Measurements from ENCODE around the gene NHLRC2. TPM values are rescaled to one million over a fixed set of nuclear protein-coding genes. Genes with fewer than 3 reads are reported as not detected.

Gene NHLRC2
- total RNA-seq, 1 experiment from 2014 or later, result 56.3 TPM

GRCh38 chr10:113899952-113900598, 45.6 kb downstream of the NHLRC2 start:
- Histone ChIP-seq H3K79me2 (ENCODE audit: insufficient read depth, low read length) (no peaks in the 10 kb centered on the region), H3K9ac (ENCODE audit: low read length) (no peak overlapping the region), H3K4me2 (ENCODE audit: low read length) (no peak overlapping the region), H3K27me3 (ENCODE audit: insufficient read depth, low read length) (no peaks in the 10 kb centered on the region), H3K9me3 (ENCODE audit: control insufficient read depth in 1 of 2, insufficient read depth in 1 of 2, low read depth in 1 of 2, low read length in 2 of 2) (no peaks in the 10 kb centered on the region), H3K9me2 (ENCODE audit: insufficient read depth) (no peaks in the 10 kb centered on the region), H3K27ac (ENCODE audit: low read depth, low read length) (no peak overlapping the region), H3K4me3 (replicated peaks in 1 of 2; ENCODE audit: low read depth in 1 of 2, low read length in 2 of 2) (no peak overlapping the region), H4K20me1 (ENCODE audit: insufficient read depth) (no peaks in the 10 kb centered on the region), H2AFZ (ENCODE audit: low read depth, low read length, poor library complexity, severe bottlenecking) (no peak overlapping the region), H3K36me3 (ENCODE audit: control insufficient read depth in 1 of 2, insufficient read depth in 2 of 2, low read length in 2 of 2) (peaks cover 15 to 16% of the 10 kb centered on the region in 2 experiments; a peak in 3 of 4 replicates), H3K4me1 (ENCODE audit: control insufficient read depth in 1 of 2, insufficient read depth in 2 of 2, low read length in 2 of 2) (0 out of 4 replicates have a peak, but pooled peaks cover 0 to under 1% of the 10 kb centered on the region in 2 experiments)
- intact Hi-C loops (cut with micrococcal nuclease), result no loop called here
- POLR2A ChIA-PET, result no interaction called here
- ATAC-seq (no peak), DNase-seq (ENCODE audit: low read depth, low spot score) (no peak)
- no TSS peak for BruUV-seq (replicated peaks)
- RAD21 ChIA-PET (ENCODE audit: low non-redundant PET in 1 of 2, low total read pairs in 2 of 2, uncharacterized antibody in 2 of 2, unreplicated experiment in 2 of 2), result no interaction called here
- CTCF ChIA-PET, result no interaction called here
- TF ChIP-seq ZNF274 (IDR thresholded peaks at IDR 0.05; ENCODE audit: low read depth, low read length), result no peak
- TF ChIP-seq ATF3 (IDR thresholded peaks at IDR 0.05), result no peak
- no peak for TF ChIP-seq ZFX (IDR thresholded peaks at IDR 0.05)
- TF ChIP-seq EZH2phosphoT487 (IDR thresholded peaks at IDR 0.05; ENCODE audit: borderline replicate concordance), result no peak

- H3K36me3 ChIP-seq (ENCODE audit: control insufficient read depth in 1 of 2, insufficient read depth in 2 of 2, low read length in 2 of 2), result peaks cover 26 to 35% of the 10 kb centered on the region in 2 experiments
- TF ChIP-seq EGR1 (IDR thresholded peaks at IDR 0.05; ENCODE audit: low read depth), result no peak
- TF ChIP-seq CEBPB (IDR thresholded peaks at IDR 0.05; ENCODE audit: low read depth), result no peak
- TF ChIP-seq REST (IDR thresholded peaks at IDR 0.05; ENCODE audit: low read depth), result no peak
- no peak for TF ChIP-seq YY1 (IDR thresholded peaks at IDR 0.05; ENCODE audit: extremely low read depth, insufficient replicate concordance, low read depth, low read length)
- TF ChIP-seq JUND (IDR thresholded peaks at IDR 0.05), result no peak
- TF ChIP-seq RAD21 (IDR thresholded peaks at IDR 0.05; ENCODE audit: low read depth), result no peak
- no peak for TF ChIP-seq CTCF (IDR thresholded peaks at IDR 0.05 in 2 of 3, conservative IDR thresholded peaks at IDR 0.05 in 1 of 3; ENCODE audit: borderline replicate concordance in 1 of 3, insufficient read depth in 1 of 3, low read depth in 2 of 3, low read length in 2 of 3)
- TF ChIP-seq ATF3 (IDR thresholded peaks at IDR 0.05), result no peak
- no peak for TF ChIP-seq SIN3A (IDR thresholded peaks at IDR 0.05; ENCODE audit: low read depth)
- TF ChIP-seq POLR2A (IDR thresholded peaks at IDR 0.05; ENCODE audit: borderline replicate concordance, extremely low read depth, insufficient read depth, insufficient read length), result no peak
- no peak for TF ChIP-seq ZNF274 (IDR thresholded peaks at IDR 0.05; ENCODE audit: low read depth, low read length)
These were observed 51.3 kb downstream of the NHLRC2 start for GRCh38 chr10:113905756-113906155.

More at GRCh38 chr10:113905756-113906155, 51.3 kb downstream of the NHLRC2 start:
- H3K27ac ChIP-seq (ENCODE audit: low read depth, low read length), result no peak overlapping the region
- H3K27me3 ChIP-seq (ENCODE audit: insufficient read depth, low read length), result no peaks in the 10 kb centered on the region
- no peaks in the 10 kb centered on the region for H4K20me1 ChIP-seq (ENCODE audit: insufficient read depth)
- no peaks in the 10 kb centered on the region for H3K9me2 ChIP-seq (ENCODE audit: insufficient read depth)
- ChIA-PET CTCF (no interaction called here), POLR2A (no interaction called here), RAD21 (ENCODE audit: low non-redundant PET in 1 of 2, low total read pairs in 2 of 2, uncharacterized antibody in 2 of 2, unreplicated experiment in 2 of 2) (no interaction called here)
- no peak overlapping the region for H2AFZ ChIP-seq (ENCODE audit: low read depth, low read length, poor library complexity, severe bottlenecking)
- H3K4me3 ChIP-seq (replicated peaks in 1 of 2; ENCODE audit: low read depth in 1 of 2, low read length in 2 of 2), result no peak overlapping the region
- no peaks in the 10 kb centered on the region for H3K79me2 ChIP-seq (ENCODE audit: insufficient read depth, low read length)
- DNase-seq (ENCODE audit: low read depth, low spot score) (no peak), ATAC-seq (no peak)
- no peak overlapping the region for H3K4me2 ChIP-seq (ENCODE audit: low read length)
- no peaks in the 10 kb centered on the region for H3K4me1 ChIP-seq (ENCODE audit: control insufficient read depth in 1 of 2, insufficient read depth in 2 of 2, low read length in 2 of 2)
- intact Hi-C loops (cut with micrococcal nuclease), result no loop called here
- no peaks in the 10 kb centered on the region for H3K9me3 ChIP-seq (ENCODE audit: control insufficient read depth in 1 of 2, insufficient read depth in 1 of 2, low read depth in 1 of 2, low read length in 2 of 2)
- no TSS peak for BruUV-seq (replicated peaks)
- H3K9ac ChIP-seq (ENCODE audit: low read length), result no peak overlapping the region

Measured in HCT116 (cell line).